Dermis blood vessel endothelial cell (primary cell): Measurements from ENCODE around the gene GDF7. TPM values are rescaled to one million over a fixed set of nuclear protein-coding genes. Genes with fewer than 3 reads are reported as not detected.
A peak's percentile ranks its signal among the peaks of the same experiment; 100 is the strongest.

Experiments used
- DNase-seq: peaks from one replicate; pipeline ENCODE4 v3.0.0; 2010
- total RNA-seq: library from RNA; depleted of rRNA; stranded (reverse); fragments of >200 nt; gene quantifications from 2 replicates; pipeline ENCODE4 v1.2.3, GENCODE V29; 2014

Gene GDF7
- total RNA-seq, 1 donor from 2014 or later, result 28.1 TPM

- DNase-seq, result no peak
These were observed 37.3 kb upstream of the GDF7 start for GRCh38 chr2:20629581-20630171.

DNA sequence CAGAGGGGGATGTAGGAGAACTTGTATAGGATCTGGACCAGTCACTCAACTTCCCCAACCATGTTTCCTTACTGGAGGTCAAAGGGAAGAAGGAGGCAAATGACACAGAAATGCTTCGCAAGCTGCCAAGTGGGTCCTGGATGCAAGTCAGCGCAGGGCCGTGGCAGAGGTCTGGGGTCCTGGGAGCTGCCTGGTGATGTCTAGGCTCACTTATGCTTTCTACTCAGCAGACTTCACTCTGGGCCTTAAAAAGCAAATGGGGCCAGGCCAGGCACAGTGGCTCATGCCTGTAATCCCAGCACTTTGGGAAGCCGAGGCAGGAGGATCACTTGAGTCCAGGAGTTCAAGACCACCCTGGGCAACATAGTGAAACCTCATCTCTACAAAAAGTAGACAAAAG, 36.0 kb upstream of the GDF7 start:
- DNase-seq, result no peak

GRCh38 chr2:20631617-20632307, 35.2 kb upstream of the GDF7 start:
- no peak for DNase-seq

GRCh38 chr2:20632446-20632990, 34.4 kb upstream of the GDF7 start:
- DNase-seq, result no peak

GRCh38 chr2:20633001-20633400, 33.9 kb upstream of the GDF7 start:
- DNase-seq, result no peak

GRCh38 chr2:20633794-20634506, 33.0 kb upstream of the GDF7 start:
- DNase-seq, result peak; percentile 54

GRCh38 chr2:20634507-20635112, 32.3 kb upstream of the GDF7 start:
- peak; percentile 43 for DNase-seq

- no peak for DNase-seq
These were observed 31.8 kb upstream of the GDF7 start for GRCh38 chr2:20635113-20635510.

DNA sequence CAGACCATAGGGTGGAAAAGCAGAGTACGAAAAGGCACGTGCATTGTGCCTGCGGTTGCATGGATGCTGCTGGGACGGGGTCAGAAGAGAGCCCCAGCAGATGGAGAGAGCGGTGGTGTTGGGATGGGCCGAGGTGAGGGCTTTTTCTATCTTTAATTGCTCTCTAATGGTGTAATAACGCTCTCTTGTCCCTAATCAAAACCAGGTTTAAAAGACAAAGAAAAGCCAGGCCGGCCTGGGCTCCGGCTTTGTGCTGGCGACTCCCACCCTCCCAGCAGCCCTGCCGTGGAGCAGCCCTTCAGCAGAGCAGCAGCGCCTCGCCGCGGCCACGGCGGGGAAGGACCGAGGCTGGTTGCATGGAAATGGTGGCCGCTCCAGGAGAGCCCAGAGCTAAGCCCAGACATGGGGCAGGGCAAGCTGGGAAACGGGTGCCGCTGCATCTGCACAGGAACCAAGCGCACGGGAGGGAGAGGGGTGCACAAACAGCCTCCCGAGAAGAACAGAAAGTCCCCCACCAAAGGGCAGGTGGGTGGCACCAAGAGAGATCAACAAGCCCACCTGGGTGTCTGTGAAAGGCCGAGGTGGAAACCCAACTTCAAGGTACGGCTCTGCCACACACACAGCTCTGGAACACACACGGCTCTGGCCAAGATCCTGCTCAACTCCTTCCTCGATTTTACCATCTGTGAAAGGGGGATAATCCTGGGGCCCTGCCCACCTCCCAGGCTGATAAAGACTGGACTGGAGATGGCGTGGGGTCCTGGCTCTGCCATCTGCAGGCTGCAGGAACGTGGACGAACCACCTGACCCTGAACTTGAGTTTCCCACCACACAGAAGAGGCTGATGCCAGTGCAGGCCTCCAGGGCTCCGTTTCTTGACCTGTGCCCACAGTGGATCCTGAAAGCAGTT, 31.0 kb upstream of the GDF7 start:
- peak; percentile 92 for DNase-seq

DNA sequence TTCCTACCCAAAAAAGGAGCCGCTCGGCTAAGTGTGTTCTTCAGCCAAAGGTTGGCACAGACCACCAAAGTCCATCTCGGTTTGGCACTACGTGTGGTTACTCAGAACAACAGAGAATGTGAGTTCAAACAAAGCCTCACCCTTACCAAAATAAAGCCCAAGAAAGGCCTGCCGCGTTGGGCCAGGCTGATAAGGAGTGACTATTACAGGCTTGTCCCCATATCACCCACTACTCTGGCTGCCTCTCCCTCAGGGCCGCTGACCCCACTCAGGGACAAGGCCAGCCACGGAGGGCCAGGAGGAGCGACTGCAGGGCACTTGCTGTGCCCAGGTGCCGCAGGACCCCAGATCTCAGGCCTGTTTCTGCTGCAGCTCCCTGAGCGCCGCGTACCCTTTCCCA, 29.8 kb upstream of the GDF7 start:
- no peak for DNase-seq

GRCh38 chr2:20638014-20638413, 28.9 kb upstream of the GDF7 start:
- DNase-seq, result no peak

DNA sequence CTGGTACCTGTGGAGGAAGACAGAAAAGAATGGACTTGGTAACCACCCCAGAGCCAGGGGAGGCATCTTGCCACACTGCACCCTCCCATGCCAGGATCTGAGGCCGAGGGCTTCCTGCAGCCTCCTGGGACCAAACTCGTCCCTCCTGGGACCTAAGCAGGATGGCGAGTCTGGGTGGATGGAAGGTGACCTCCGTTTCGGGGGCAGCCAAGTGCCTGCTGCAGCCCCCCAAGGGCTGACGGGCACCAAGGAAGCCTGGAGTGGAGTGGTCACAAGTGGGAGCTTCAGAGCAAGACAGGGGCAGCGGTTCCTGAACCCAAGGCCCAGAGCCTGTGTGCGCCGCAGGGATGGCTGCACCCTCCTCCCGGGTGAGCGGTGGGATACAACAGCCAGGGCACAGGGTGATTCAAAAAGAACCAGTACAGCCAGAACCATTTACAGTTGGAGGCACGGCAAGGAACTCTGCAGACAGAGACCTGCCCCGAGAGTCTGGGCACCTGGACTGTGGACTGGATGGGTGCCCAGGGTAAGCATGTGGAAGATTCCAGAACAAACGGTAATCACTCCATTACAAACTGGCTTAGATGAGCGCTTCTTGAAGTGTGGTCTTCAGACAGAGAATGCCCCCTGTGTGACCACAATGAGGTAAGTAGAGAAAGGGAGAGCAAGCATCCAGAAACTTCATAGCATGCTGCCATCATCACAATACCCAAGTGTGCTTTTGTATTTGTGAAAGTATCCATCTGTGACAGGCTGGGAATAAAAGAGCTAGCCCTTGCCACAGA, 28.1 kb upstream of the GDF7 start:
- DNase-seq, result no peak

DNA sequence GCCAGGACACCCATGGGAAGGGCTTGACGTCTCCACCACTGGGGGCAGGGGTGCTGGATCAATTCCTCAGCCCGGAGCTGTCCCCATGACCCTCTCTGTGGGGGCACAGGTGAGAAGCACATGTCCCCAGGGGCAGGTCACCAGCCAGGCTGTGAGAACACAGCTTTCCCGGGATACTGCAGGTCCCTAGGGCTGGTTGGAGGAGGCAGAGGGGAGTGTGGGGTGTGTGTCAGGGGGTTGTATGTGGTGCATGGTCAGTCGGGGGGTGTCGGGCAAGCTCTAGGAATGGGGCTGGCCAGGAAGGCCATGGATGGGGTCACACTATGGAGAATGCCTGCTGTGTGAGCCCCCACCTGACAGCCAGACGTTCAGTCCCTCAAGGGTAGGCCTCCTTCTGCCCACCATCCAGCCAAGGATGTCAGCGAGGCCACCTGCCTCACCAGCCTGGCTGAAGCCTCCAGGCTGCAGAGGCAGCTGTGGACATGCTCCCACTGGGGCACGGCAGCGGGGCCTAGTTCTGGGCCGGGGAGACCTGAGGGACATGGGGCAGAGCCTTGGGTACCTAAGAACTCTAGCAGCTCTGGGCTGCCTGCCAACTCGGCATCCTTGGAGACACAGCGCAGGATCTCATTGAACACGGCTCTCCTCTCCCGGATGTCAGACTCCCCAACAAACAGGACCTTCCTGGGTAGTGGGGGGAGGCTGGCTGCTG, 26.4 kb upstream of the GDF7 start:
- no peak for DNase-seq

- peak; percentile 59 for DNase-seq
These were observed 25.6 kb upstream of the GDF7 start for GRCh38 chr2:20641123-20641985.

GRCh38 chr2:20642055-20642971, 24.6 kb upstream of the GDF7 start:
- peak; percentile 88 for DNase-seq

DNA sequence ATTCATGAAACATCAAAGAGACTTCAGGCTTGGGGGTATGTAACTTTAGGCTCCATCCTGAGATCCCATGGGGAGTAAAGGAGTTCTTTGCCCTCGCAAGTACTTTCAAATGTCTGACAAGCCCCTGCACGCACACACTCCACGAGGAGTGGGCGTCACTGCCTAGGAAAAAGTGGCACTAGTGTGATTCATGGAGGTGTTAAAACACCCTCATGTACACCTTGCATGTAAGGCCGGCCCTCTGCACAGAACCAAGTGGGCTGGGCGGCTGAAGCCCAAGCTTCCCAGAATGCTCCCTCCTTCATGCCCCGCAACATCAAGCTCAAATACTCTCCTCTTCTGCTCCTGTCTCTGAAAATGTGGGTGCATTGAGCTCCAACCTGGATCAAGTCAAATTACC, 23.9 kb upstream of the GDF7 start:
- no peak for DNase-seq

GRCh38 chr2:20643826-20644225, 23.1 kb upstream of the GDF7 start:
- DNase-seq, result no peak

GRCh38 chr2:20645301-20645701, 21.6 kb upstream of the GDF7 start:
- DNase-seq, result no peak

- DNase-seq, result no peak
These were observed 21.2 kb upstream of the GDF7 start for GRCh38 chr2:20645761-20646160.
